Kidney (tissue), 14 donors: Measurements from ENCODE around the gene VPS26C. TPM values are rescaled to one million over a fixed set of nuclear protein-coding genes. Genes with fewer than 3 reads are reported as not detected.

ENCODE experiments used
- DNase-seq, 5 donors: peaks; one replicate each; pipeline ENCODE4 v3.0.0-alpha.2; 2013 to 2020
- FAIRE-seq: peaks from 2 replicates; lab custom pipeline; 2012; peaks lifted over from hg19 to GRCh38; lab: Jason Lieb, UNC
- H3K27ac ChIP-seq, 2 donors: one replicate each; pipeline ENCODE4 v1.7.0; 2013; ENCODE audit warnings: low read depth in 2 of 2, low read length in 2 of 2, inconsistent platforms in 1 of 2
- H3K27me3 ChIP-seq: one replicate; pipeline ENCODE4 v1.7.1; 2013; ENCODE audit warnings: low read length, inconsistent platforms; ENCODE audit not compliant: control insufficient read depth, insufficient read depth
- H3K36me3 ChIP-seq, 3 donors: one replicate each; pipeline versions ENCODE4 v1.7.0 to v1.7.1; 2013; ENCODE audit warnings: low read length in 3 of 3, control low read depth in 1 of 3, inconsistent platforms in 1 of 3; ENCODE audit not compliant: insufficient read depth in 3 of 3, control insufficient read depth in 2 of 3
- H3K4me1 ChIP-seq, 3 donors: one replicate each; pipeline versions ENCODE4 v1.7.0 to v1.7.1; 2013; ENCODE audit warnings: low read length in 3 of 3, inconsistent platforms in 1 of 3, low read depth in 1 of 3; ENCODE audit not compliant: control insufficient read depth in 2 of 3, insufficient read depth in 2 of 3
- H3K4me3 ChIP-seq, 3 donors: one replicate each; pipeline versions ENCODE4 v1.7.0 to v1.8.1; 2013; ENCODE audit warnings: low read length in 3 of 3, control low read depth in 1 of 3, inconsistent platforms in 1 of 3
- H3K9ac ChIP-seq, 3 donors: one replicate each; pipeline versions ENCODE4 v1.7.0 to v1.7.1; 2013; ENCODE audit warnings: low read length in 3 of 3, control low read depth in 1 of 3, inconsistent platforms in 1 of 3
- H3K9me3 ChIP-seq, 3 donors: one replicate each; pipeline versions ENCODE4 v1.7.0 to v1.7.1; 2013; ENCODE audit warnings: low read length in 3 of 3, control low read depth in 1 of 3, inconsistent platforms in 1 of 3; ENCODE audit not compliant: control insufficient read depth in 2 of 3, insufficient read depth in 1 of 3
- CTCF ChIP-seq: IDR thresholded peaks from 3 replicates; pipeline ENCODE4 v1.5.1; 2012; ENCODE audit warnings: mild to moderate bottlenecking, moderate library complexity, borderline replicate concordance; ENCODE audit not compliant: insufficient read depth; ENCODE audit errors: extremely low read depth
- intact Hi-C: fragments of 100-400 bp; cut with DNase I; formaldehyde crosslinking; loops from one replicate; pipeline ENCODE4 v1.11.1; 2022
- polyA plus RNA-seq: library from polyadenylated mRNA; stranded (reverse); fragments of 350-450 nt; fragmentation: Illumina TruSeq; extraction: RNeasy Lipid Tissue Mini Kit (QIAGEN cat#74804); gene quantifications from one replicate; pipeline ENCODE4 v1.2.3, GENCODE V29; 2014; ENCODE audit warnings: low read depth, low replicate concordance; ENCODE audit not compliant: insufficient read depth
- total RNA-seq: library from RNA; stranded (reverse); fragmentation: NEBNext Ultra II Directional; extraction: Animal tissue kit (Norgen Biotek cat#: 25700); gene quantifications from one replicate; pipeline ENCODE4 v1.2.1, GENCODE V29; 2021
- donor health status: control.
- donor health status: control.
- donor health status: control.
- donor health status: control.
- donor health status: control.
- donor health status: DM: yes; HTN: yes; CAD: no.
- donor health status: Normal renal cell carcinoma (clear cell type).

Gene VPS26C
- total and polyA plus RNA-seq, 2 donors from 2014 or later: 30.0 to 51.8 TPM

- Histone ChIP-seq H3K36me3 (peaks cover 9 to 23% (median 16%) of the 10 kb centered on the region in 3 donors), H3K27me3 (no peaks in the 10 kb centered on the region), H3K27ac (no peak overlapping the region), H3K4me3 (no peak overlapping the region), H3K9me3 (no peaks in the 10 kb centered on the region), H3K9ac (no peak overlapping the region), H3K4me1 (no peaks in the 10 kb centered on the region)
- TF ChIP-seq CTCF: no peak
- intact Hi-C loops: no loop called here
- no peak for DNase-seq
- FAIRE-seq: no peak
Measured at GRCh38 chr21:37192019-37192418, 75.1 kb downstream of the VPS26C start.

- Histone ChIP-seq H3K9me3 (no peaks in the 10 kb centered on the region), H3K36me3 (peaks cover 6 to 28% (median 10%) of the 10 kb centered on the region in 3 donors), H3K9ac (no peak overlapping the region), H3K27me3 (no peaks in the 10 kb centered on the region), H3K4me1 (no peaks in the 10 kb centered on the region), H3K27ac (no peak overlapping the region), H3K4me3 (no peak overlapping the region)
- TF ChIP-seq CTCF: no peak
- no peak for DNase-seq
- intact Hi-C loops: no loop called here
- no peak for FAIRE-seq
Measured at GRCh38 chr21:37188825-37189224, 78.3 kb downstream of the VPS26C start.

- intact Hi-C loops: no loop called here
- TF ChIP-seq CTCF: no peak
- Histone ChIP-seq H3K9ac (no peak overlapping the region), H3K4me3 (no peak overlapping the region), H3K27ac (no peak overlapping the region), H3K27me3 (no peaks in the 10 kb centered on the region), H3K9me3 (no peaks in the 10 kb centered on the region), H3K36me3 (peaks cover 6 to 35% (median 8%) of the 10 kb centered on the region in 3 donors), H3K4me1 (no peaks in the 10 kb centered on the region)
- FAIRE-seq (no peak), DNase-seq (no peak)
Measured at GRCh38 chr21:37186983-37187382, 80.2 kb downstream of the VPS26C start.
